Osteocyte (in vitro differentiated cells): Measurements from ENCODE around the gene TSSK6. TPM values are rescaled to one million over a fixed set of nuclear protein-coding genes. Genes with fewer than 3 reads are reported as not detected.
A peak's percentile ranks its signal among the peaks of the same experiment; 100 is the strongest.

Experiments used
- DNase-seq: peaks from one replicate; pipeline ENCODE4 v3.0.0; 2021; ENCODE audit warnings: mixed read lengths; ENCODE audit not compliant: unreplicated experiment; ENCODE audit errors: extremely low spot score
- H3K27ac Mint-ChIP-seq: one replicate; pipeline ENCODE4 v1.8.0; 2021; ENCODE audit warnings: mild to moderate bottlenecking, mixed read lengths; ENCODE audit not compliant: unreplicated experiment
- H3K27me3 Mint-ChIP-seq: one replicate; pipeline ENCODE4 v1.8.0; 2021; ENCODE audit warnings: mixed read lengths; ENCODE audit not compliant: unreplicated experiment
- H3K36me3 Mint-ChIP-seq: one replicate; pipeline ENCODE4 v1.8.0; 2021; ENCODE audit warnings: mixed read lengths; ENCODE audit not compliant: unreplicated experiment
- H3K4me1 Mint-ChIP-seq: one replicate; pipeline ENCODE4 v1.8.0; 2021; ENCODE audit warnings: mixed read lengths; ENCODE audit not compliant: unreplicated experiment
- H3K4me3 Mint-ChIP-seq: one replicate; pipeline ENCODE4 v1.8.0; 2021; ENCODE audit warnings: mild to moderate bottlenecking, moderate library complexity, mixed read lengths; ENCODE audit not compliant: unreplicated experiment
- H3K9me3 Mint-ChIP-seq: one replicate; pipeline ENCODE4 v1.8.0; 2021; ENCODE audit warnings: mixed read lengths; ENCODE audit not compliant: unreplicated experiment
- CTCF ChIP-seq: fragments of 200-600 bp; sonication (generic); IDR thresholded peaks from 2 replicates; pipeline ENCODE4 v1.5.0; 2021; ENCODE audit warnings: antibody characterized with exemption, mild to moderate bottlenecking, moderate library complexity
- total RNA-seq: library from RNA; stranded (reverse); gene quantifications from 2 replicates; pipeline ENCODE4 v1.2.1, GENCODE V29; 2021

The TSSK6 gene
- total RNA-seq, 1 donor from 2014 or later, result 1.7 TPM

DNA sequence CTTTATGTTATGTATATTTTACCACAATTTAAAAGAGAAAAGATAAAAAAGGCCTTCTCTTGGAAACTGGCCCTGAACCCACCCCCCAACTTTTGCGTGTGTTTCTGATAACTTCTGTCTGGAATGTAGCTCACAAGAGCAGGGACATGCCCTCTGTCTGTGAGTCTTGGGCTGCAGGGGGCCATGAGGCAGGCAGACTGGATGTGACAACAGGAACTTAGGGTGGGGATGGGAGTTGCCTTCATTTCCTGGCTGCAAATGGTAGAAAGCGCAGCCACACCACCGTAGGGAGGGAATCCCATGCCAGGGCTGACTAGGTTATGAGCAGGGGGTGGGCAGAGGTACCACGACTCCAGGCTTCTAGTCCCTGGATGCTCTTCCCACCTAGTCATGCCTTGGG lies 44.6 kb upstream of the TSSK6 start:
- Mint-ChIP-seq H3K9me3 (no peaks in the 10 kb centered on the region), H3K4me1 (no peaks in the 10 kb centered on the region), H3K4me3 (no peak overlapping the region), H3K27me3 (no peaks in the 10 kb centered on the region), H3K36me3 (no peaks in the 10 kb centered on the region), H3K27ac (no peak overlapping the region)
- DNase-seq, result no peak
- TF ChIP-seq CTCF, result no peak

GRCh38 chr19:19558636-19559035 lies 43.3 kb upstream of the TSSK6 start:
- H3K36me3 Mint-ChIP-seq, result no peaks in the 10 kb centered on the region
- no peaks in the 10 kb centered on the region for H3K4me1 Mint-ChIP-seq
- no peaks in the 10 kb centered on the region for H3K9me3 Mint-ChIP-seq
- H3K27ac Mint-ChIP-seq, result no peak overlapping the region
- no peak overlapping the region for H3K4me3 Mint-ChIP-seq
- no peak for TF ChIP-seq CTCF
- no peak for DNase-seq
- no peaks in the 10 kb centered on the region for H3K27me3 Mint-ChIP-seq

GRCh38 chr19:19558055-19558454 lies 42.7 kb upstream of the TSSK6 start:
- Mint-ChIP-seq H3K4me3 (no peak overlapping the region), H3K9me3 (no peaks in the 10 kb centered on the region), H3K27ac (no peak overlapping the region), H3K27me3 (no peaks in the 10 kb centered on the region), H3K36me3 (no peaks in the 10 kb centered on the region), H3K4me1 (no peaks in the 10 kb centered on the region)
- no peak for TF ChIP-seq CTCF
- DNase-seq, result no peak

DNA sequence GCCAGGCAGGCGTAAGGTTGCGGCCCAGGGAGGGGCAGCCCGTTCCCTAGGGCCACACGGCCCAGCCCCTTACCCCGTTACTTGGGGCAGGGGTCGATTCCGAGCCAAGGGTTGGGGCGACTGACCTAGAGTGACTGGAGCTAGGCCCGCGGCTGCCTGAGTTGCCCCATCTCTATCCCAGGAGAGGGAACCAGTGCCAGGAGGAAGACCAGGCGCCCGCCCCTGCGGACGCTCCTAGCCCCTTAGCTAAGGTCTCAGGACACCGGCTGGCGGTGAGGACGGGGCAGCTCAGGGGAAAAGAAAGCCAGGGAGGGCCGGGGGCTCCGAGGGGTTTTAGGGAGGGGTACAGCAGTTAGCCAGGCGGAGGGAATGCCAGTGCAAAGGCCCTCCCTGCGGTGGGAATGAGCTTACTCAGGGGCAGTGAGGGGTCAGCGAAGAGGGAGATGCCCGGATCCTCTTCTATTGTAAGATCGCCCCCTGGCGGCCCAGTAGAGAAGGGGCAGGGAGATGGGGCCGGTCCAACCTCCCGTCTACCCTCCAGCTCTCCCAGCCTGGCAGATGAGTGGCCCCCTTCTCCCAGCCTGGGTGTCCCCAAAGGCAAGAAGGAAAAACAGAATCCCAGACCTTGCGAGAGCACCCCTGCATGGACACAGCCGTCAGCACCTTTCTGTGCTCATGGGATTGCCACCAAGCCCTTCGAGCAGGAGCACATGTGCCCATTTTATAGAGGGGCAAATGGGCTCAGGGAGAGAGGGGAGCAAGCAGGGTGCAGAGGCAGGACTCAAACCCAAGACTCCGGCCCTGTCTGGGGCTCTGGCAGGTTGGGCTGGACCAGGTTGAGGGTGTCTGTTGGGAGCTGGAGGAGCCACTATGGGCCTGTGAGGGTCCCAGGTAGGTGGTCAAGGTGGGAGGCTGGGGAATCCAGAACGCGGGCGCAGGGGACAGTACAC lies 39.0 kb upstream of the TSSK6 start:
- Mint-ChIP-seq H3K4me3 (no peak overlapping the region), H3K36me3 (no peaks in the 10 kb centered on the region), H3K27me3 (no peaks in the 10 kb centered on the region), H3K27ac (no peak overlapping the region), H3K9me3 (no peaks in the 10 kb centered on the region), H3K4me1 (peaks cover 23% of the 10 kb centered on the region)
- no peak for DNase-seq
- TF ChIP-seq CTCF, result peak; percentile 72

DNA sequence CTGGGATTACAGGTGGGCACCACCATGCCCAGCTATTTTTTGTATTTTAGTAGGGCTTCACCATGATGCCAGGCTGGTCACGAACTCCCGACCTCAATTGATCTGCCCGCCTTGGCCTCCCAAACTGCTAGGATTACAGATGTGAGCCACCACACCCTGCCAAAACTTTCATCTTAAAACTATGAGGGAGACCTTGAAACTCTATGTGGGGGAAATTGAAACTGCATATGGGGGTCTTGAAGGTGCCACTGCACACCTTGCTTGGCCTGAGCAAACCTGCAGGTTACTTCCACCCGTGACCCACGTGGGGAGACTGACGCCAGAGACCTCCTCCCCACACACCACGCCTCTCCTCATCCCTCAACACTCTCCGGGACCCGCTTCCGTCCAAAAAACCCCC lies 38.3 kb upstream of the TSSK6 start:
- TF ChIP-seq CTCF, result no peak
- no peak for DNase-seq
- no peak overlapping the region for H3K4me3 Mint-ChIP-seq
- H3K36me3 Mint-ChIP-seq, result no peaks in the 10 kb centered on the region
- no peaks in the 10 kb centered on the region for H3K9me3 Mint-ChIP-seq
- H3K4me1 Mint-ChIP-seq, result peaks cover 23% of the 10 kb centered on the region
- H3K27me3 Mint-ChIP-seq, result no peaks in the 10 kb centered on the region
- H3K27ac Mint-ChIP-seq, result no peak overlapping the region
